Spleen (tissue), 7 donors: ENCODE results near the gene DGCR6L.
A peak's percentile ranks its signal among the peaks of the same experiment; 100 is the strongest.

ENCODE experiments used
- POLR2A ChIP-seq, 3 donors: fragments of 450-650 bp; IDR thresholded peaks; one replicate each; pipeline ENCODE4 v1.5.1; 2017; ENCODE audit warnings: antibody characterized with exemption in 3 of 3, mild to moderate bottlenecking in 1 of 3
- POLR2AphosphoS5 ChIP-seq, 3 donors: sonication (generic); formaldehyde crosslinking; IDR thresholded peaks; one replicate each; pipeline ENCODE4 v1.5.1; 2017; ENCODE audit warnings: antibody characterized with exemption in 3 of 3
- TF ChIP-seq, protein P1 (sequence below), 11 experiments: fragments of 200-600 bp in 7 of 11; fragments of 450-650 bp in 4 of 11; sonication (generic) in 4 of 11; IDR thresholded peaks in 8 of 11; conservative IDR thresholded peaks in 3 of 11; 1 replicate in 7 of 11; 2 replicates in 4 of 11; pipeline versions ENCODE4 v1.4.0 to v1.8.0; 2016 to 2021; ENCODE audit warnings: antibody characterized with exemption in 11 of 11, inconsistent platforms in 4 of 11, mild to moderate bottlenecking in 1 of 11
- donor health status: DM: no; HTN: no; CAD: no; lungs with moderate emphysema.
- donor health status: DM: no; HTN: no; CAD: no.
- donor health status: DM: no; HTN: no; CAD: no.

DNA sequence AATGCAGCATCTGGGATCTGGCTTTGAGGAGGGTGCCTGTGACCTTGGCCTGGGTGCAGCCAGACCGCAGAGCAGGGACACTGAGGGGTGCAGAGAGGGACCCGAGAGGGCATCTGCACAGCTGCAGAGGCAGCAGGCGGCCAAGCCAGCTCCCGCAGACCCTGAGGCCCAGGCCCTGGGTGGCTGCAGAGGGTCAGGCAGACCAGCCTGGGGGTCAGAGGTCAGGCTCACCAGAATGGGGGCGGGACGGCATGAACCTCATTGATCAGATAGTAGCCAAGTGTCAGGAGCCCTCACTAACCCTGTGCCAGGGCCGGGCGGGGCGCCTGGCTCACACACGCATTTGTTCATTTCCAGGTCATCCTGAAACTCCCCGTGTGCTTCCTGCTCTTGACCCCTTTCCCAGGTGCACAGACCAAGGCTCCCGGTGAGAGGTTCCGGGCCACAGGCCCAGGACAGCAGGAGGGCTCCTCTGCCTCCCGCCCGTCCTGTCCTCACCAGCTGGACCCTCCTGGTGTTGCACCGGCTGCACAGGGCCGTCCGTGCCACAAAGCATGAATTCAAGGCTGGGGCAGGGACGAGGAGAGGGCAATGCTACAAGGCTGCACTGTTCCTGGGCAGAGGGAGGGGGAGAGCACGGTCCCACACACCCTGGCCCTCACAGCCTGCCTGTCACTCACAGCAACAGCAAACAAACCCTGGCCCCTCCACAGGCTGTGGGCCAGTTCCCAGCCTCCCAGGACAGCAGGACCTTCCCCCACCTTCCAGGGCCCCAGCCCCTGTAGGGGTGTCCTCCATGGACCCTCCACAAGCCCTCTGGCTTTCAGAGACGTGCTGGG lies 55.0 kb downstream of the DGCR6L start:
- TF ChIP-seq, protein P1, sequence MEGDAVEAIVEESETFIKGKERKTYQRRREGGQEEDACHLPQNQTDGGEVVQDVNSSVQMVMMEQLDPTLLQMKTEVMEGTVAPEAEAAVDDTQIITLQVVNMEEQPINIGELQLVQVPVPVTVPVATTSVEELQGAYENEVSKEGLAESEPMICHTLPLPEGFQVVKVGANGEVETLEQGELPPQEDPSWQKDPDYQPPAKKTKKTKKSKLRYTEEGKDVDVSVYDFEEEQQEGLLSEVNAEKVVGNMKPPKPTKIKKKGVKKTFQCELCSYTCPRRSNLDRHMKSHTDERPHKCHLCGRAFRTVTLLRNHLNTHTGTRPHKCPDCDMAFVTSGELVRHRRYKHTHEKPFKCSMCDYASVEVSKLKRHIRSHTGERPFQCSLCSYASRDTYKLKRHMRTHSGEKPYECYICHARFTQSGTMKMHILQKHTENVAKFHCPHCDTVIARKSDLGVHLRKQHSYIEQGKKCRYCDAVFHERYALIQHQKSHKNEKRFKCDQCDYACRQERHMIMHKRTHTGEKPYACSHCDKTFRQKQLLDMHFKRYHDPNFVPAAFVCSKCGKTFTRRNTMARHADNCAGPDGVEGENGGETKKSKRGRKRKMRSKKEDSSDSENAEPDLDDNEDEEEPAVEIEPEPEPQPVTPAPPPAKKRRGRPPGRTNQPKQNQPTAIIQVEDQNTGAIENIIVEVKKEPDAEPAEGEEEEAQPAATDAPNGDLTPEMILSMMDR (IDR thresholded peaks at IDR 0.05 in 8 of 11, conservative IDR thresholded peaks at IDR 0.05 in 3 of 11): no peak
- TF ChIP-seq POLR2A (IDR thresholded peaks at IDR 0.05): no peak
- TF ChIP-seq POLR2AphosphoS5 (IDR thresholded peaks at IDR 0.05): peak; percentile 15 to 53 (median 50)
